ENCODE data around the gene ADNP2. TPM values are rescaled to one million over a fixed set of nuclear protein-coding genes. Genes with fewer than 3 reads are reported as not detected.

Gene ADNP2
- total RNA-seq, 2 donors from 2014 or later: 10.9 to 12.3 TPM

DNA sequence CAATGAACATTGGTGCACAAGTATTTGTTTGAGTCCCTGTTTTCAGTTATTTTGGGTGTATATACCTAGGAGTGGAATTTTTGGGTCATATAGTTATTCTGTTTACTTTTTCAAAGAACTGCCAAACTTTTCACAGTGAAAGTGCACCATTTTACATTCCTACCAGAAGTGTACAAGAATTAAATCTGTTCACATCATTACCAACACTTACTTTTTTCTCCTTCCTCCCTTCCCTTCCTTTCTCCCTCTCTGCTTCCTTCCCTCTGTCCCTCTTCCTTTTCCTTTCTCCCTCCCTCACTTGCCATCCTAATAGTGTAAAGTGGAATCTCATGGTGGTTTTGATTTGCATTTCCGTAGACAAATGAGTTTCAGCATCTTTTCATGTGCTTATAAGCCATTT, 11.9 kb downstream of the ADNP2 start:
- Histone ChIP-seq H3K4me3 (no peak overlapping the region), H3K27me3 (no peaks in the 10 kb centered on the region), H3K9me3 (no peaks in the 10 kb centered on the region), H3K27ac (no peak overlapping the region), H3K4me1 (no peaks in the 10 kb centered on the region), H3K36me3 (peaks cover 14% of the 10 kb centered on the region)
- TF ChIP-seq, protein P1, sequence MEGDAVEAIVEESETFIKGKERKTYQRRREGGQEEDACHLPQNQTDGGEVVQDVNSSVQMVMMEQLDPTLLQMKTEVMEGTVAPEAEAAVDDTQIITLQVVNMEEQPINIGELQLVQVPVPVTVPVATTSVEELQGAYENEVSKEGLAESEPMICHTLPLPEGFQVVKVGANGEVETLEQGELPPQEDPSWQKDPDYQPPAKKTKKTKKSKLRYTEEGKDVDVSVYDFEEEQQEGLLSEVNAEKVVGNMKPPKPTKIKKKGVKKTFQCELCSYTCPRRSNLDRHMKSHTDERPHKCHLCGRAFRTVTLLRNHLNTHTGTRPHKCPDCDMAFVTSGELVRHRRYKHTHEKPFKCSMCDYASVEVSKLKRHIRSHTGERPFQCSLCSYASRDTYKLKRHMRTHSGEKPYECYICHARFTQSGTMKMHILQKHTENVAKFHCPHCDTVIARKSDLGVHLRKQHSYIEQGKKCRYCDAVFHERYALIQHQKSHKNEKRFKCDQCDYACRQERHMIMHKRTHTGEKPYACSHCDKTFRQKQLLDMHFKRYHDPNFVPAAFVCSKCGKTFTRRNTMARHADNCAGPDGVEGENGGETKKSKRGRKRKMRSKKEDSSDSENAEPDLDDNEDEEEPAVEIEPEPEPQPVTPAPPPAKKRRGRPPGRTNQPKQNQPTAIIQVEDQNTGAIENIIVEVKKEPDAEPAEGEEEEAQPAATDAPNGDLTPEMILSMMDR (IDR thresholded peaks at IDR 0.05): no peak
- DNase-seq (ENCODE audit: low spot score): no peak

DNA sequence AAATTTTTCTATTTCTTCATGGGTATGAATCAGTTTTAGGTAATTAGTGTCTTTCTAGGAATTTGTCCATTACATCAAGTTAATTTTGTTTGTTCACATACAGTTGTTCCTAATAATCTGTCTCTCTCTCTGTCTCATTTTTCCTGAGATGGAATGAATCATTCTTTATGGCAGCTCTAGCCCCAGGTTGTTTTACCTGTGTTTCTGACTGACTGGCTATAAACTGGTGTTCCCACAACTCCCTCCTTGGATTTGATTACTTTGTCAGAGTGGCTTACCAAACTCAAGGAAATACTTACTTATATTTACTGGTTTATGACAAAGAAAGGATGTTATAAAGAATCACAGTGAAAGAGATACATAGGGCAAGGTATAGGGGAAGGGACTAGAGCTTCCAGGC, 15.1 kb downstream of the ADNP2 start:
- H3K27ac ChIP-seq: no peak overlapping the region
- TF ChIP-seq, protein P1 (IDR thresholded peaks at IDR 0.05): no peak
- no peaks in the 10 kb centered on the region for H3K9me3 ChIP-seq
- no peak for DNase-seq (ENCODE audit: low spot score)
- peaks cover 5% of the 10 kb centered on the region for H3K36me3 ChIP-seq
- H3K4me1 ChIP-seq: no peaks in the 10 kb centered on the region
- no peaks in the 10 kb centered on the region for H3K27me3 ChIP-seq
- H3K4me3 ChIP-seq: no peak overlapping the region

GRCh38 chr18:80126797-80127196, 17.7 kb downstream of the ADNP2 start:
- Histone ChIP-seq H3K36me3 (no peaks in the 10 kb centered on the region), H3K9me3 (no peaks in the 10 kb centered on the region), H3K27me3 (no peaks in the 10 kb centered on the region), H3K27ac (no peak overlapping the region), H3K4me1 (no peaks in the 10 kb centered on the region), H3K4me3 (no peak overlapping the region)
- TF ChIP-seq, protein P1 (IDR thresholded peaks at IDR 0.05): no peak
- no peak for DNase-seq (ENCODE audit: low spot score)

DNA sequence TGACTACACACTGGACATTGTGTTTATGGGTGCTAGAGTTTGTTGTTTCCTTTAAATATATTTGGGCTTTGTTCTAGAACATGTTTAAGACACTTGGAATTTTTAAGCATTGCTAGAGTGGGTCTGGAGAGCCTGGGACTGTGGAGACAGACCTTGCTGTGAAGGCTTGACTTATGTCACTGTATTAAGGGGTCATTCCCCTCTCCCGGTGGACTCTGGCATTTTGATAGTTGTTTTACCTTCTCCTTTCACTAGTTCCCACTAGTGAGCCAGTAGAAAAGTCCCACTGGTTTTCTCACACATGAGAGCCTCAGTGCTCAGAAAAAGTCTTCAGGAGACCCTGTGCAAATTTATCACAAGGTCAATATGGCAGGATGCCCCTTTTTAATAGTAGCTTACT, 18.6 kb downstream of the ADNP2 start:
- no peaks in the 10 kb centered on the region for H3K4me1 ChIP-seq
- no peaks in the 10 kb centered on the region for H3K36me3 ChIP-seq
- no peak overlapping the region for H3K4me3 ChIP-seq
- no peaks in the 10 kb centered on the region for H3K9me3 ChIP-seq
- no peak for DNase-seq (ENCODE audit: low spot score)
- no peaks in the 10 kb centered on the region for H3K27me3 ChIP-seq
- no peak overlapping the region for H3K27ac ChIP-seq
- TF ChIP-seq, protein P1 (IDR thresholded peaks at IDR 0.05): no peak

DNA sequence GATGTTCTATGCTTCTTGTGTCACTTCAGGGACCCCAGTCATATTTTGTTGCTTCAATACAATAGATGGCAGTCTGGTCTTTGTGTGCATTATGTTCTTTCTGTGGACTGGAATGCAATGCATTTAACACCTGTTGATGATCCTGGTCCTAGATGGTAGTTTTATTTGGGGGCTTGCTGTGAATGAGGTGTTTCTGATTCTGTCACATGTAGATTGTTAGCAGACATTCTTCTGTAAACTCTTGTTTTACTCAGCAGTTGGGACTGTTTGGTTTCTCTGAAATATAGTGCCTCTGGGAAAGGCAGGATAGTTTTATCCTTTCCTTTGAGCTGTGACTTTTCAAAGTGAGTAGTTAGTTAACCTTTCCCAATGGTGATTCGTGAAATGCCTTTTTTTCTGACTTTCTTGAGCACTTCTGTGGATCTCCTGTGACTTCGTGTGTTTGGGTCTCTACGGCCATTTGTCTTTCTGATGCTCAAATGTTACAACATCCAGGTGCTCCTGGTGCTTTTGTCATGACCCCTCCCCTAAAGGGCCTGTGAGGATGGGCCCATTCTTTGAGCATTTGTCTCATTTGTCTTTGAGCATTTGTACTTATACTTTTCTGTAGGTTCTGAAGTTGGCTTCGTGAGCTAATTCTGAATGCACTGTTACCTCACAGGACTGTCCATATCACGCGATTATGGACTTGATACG, 20.8 kb downstream of the ADNP2 start:
- no peaks in the 10 kb centered on the region for H3K9me3 ChIP-seq
- TF ChIP-seq, protein P1 (IDR thresholded peaks at IDR 0.05): no peak
- no peak for DNase-seq (ENCODE audit: low spot score)
- no peak overlapping the region for H3K27ac ChIP-seq
- H3K36me3 ChIP-seq: peaks cover 21% of the 10 kb centered on the region
- no peak overlapping the region for H3K4me3 ChIP-seq
- no peaks in the 10 kb centered on the region for H3K4me1 ChIP-seq
- H3K27me3 ChIP-seq: no peaks in the 10 kb centered on the region

- Histone ChIP-seq H3K27ac (no peak overlapping the region), H3K4me1 (no peaks in the 10 kb centered on the region), H3K9me3 (no peaks in the 10 kb centered on the region), H3K27me3 (no peaks in the 10 kb centered on the region), H3K36me3 (peaks cover 27% of the 10 kb centered on the region), H3K4me3 (no peak overlapping the region)
- TF ChIP-seq, protein P1 (IDR thresholded peaks at IDR 0.05): no peak
- no peak for DNase-seq (ENCODE audit: low spot score)
Measured at GRCh38 chr18:80130555-80130954, 21.5 kb downstream of the ADNP2 start.
